GM13976 (cell line): ENCODE data around the gene GATA5.

ENCODE experiments used
- DNase-seq: peaks from one replicate; pipeline ENCODE4 v3.0.0; 2012; ENCODE audit warnings: low spot score
- CTCF ChIP-seq: IDR thresholded peaks from 2 replicates; pipeline ENCODE4 v1.5.1; 2012; ENCODE audit warnings: borderline replicate concordance, mild to moderate bottlenecking; ENCODE audit not compliant: insufficient read depth; ENCODE audit errors: extremely low read depth, missing control alignments, control extremely low read depth
- in situ Hi-C: fragments of 300-500 bp; cut with MboI; formaldehyde crosslinking; loops from one replicate; pipeline ENCODE4 v1.12.0; 2022; ENCODE audit warnings: low sequenced_read_pairs, mixed read lengths, inconsistent platforms; ENCODE audit not compliant: unreplicated experiment

The GATA5 gene

GRCh38 chr20:62436692-62437091, 39.1 kb downstream of the GATA5 start:
- no peak for TF ChIP-seq CTCF
- DNase-seq: no peak
- in situ Hi-C loops: no loop called here

GRCh38 chr20:62433658-62434497, 41.9 kb downstream of the GATA5 start:
- no peak for DNase-seq
- in situ Hi-C loops: no loop called here
- no peak for TF ChIP-seq CTCF

GRCh38 chr20:62430866-62431447, 44.8 kb downstream of the GATA5 start:
- no peak for TF ChIP-seq CTCF
- in situ Hi-C loops: no loop called here
- DNase-seq: no peak

GRCh38 chr20:62430311-62430853, 45.4 kb downstream of the GATA5 start:
- in situ Hi-C loops: no loop called here
- DNase-seq: no peak
- TF ChIP-seq CTCF: no peak

GRCh38 chr20:62429455-62430310, 46.1 kb downstream of the GATA5 start:
- no peak for TF ChIP-seq CTCF
- DNase-seq: no peak
- in situ Hi-C loops: no loop called here
